Smooth muscle cell (in vitro differentiated cells): Measurements from ENCODE around the gene MAFF. TPM values are rescaled to one million over a fixed set of nuclear protein-coding genes. Genes with fewer than 3 reads are reported as not detected.

Source experiments
- DNase-seq: peaks from one replicate; lab custom pipeline; 2025; ENCODE audit not compliant: unreplicated experiment; lab: John Stamatoyannopoulos, UW
- H2AFZ ChIP-seq: fragments of 200-600 bp; sonication (generic); 2 replicates; pipeline ENCODE4 v1.6.0; 2016; ENCODE audit warnings: antibody characterized with exemption, low read depth, mild to moderate bottlenecking
- H3F3A ChIP-seq: fragments of 200-600 bp; sonication (generic); 2 replicates; pipeline ENCODE4 v1.6.0; 2017; ENCODE audit warnings: antibody characterized with exemption, low read depth
- H3K27ac ChIP-seq: fragments of 200-600 bp; sonication (generic); 2 replicates; pipeline ENCODE4 v1.5.1; 2016; ENCODE audit warnings: low read depth, mild to moderate bottlenecking
- H3K27me3 ChIP-seq: fragments of 200-600 bp; sonication (generic); 2 replicates; pipeline ENCODE4 v1.6.1; 2016; ENCODE audit warnings: low read depth, mild to moderate bottlenecking
- H3K36me3 ChIP-seq: fragments of 200-600 bp; sonication (generic); 2 replicates; pipeline ENCODE4 v1.5.1; 2016; ENCODE audit warnings: low read depth
- H3K4me1 ChIP-seq: fragments of 200-600 bp; sonication (generic); 2 replicates; pipeline ENCODE4 v1.5.1; 2016; ENCODE audit warnings: low read depth
- H3K4me2 ChIP-seq: fragments of 200-600 bp; sonication (generic); 2 replicates; pipeline ENCODE4 v1.6.0; 2016; ENCODE audit warnings: mild to moderate bottlenecking
- H3K4me3 ChIP-seq: fragments of 200-600 bp; sonication (generic); 2 replicates; pipeline ENCODE4 v1.5.1; 2016; ENCODE audit warnings: mild to moderate bottlenecking
- H3K79me2 ChIP-seq: fragments of 200-600 bp; sonication (generic); 2 replicates; pipeline ENCODE4 v1.6.0; 2016; ENCODE audit warnings: low read depth, mild to moderate bottlenecking
- H3K9ac ChIP-seq: fragments of 200-600 bp; sonication (generic); 2 replicates; pipeline ENCODE4 v1.6.0; 2016; ENCODE audit warnings: low read depth
- H3K9me3 ChIP-seq: fragments of 200-600 bp; sonication (generic); replicated peaks from 2 replicates; pipeline ENCODE4 v1.5.1; 2016; ENCODE audit warnings: low read depth
- H4K20me1 ChIP-seq: fragments of 200-600 bp; sonication (generic); 2 replicates; pipeline ENCODE4 v1.6.0; 2016; ENCODE audit warnings: low read depth
- WGBS: methylation state at CpG from one replicate; pipeline ENCODE4 v1.1.7; 2016; ENCODE audit warnings: low lambda C conversion rate; 5-methylcytosine and 5-hydroxymethylcytosine counted together
- polyA plus RNA-seq: library from polyadenylated mRNA; unstranded; fragments of >200 nt; fragmentation: Nextera tagmentation; extraction: Ambion mirVana; gene quantifications from 2 replicates; pipeline ENCODE4 v1.2.1, GENCODE V29; 2016
- total RNA-seq: library from RNA; depleted of rRNA; stranded (reverse); fragments of >200 nt; gene quantifications from 2 replicates; pipeline ENCODE4 v1.2.3, GENCODE V29; 2014
- TF ChIP-seq, protein P1 (sequence below): fragments of 200-600 bp; sonication (generic); IDR thresholded peaks from 2 replicates; pipeline ENCODE4 v1.5.1; 2017; ENCODE audit warnings: borderline replicate concordance, mild to moderate bottlenecking, antibody characterized with exemption; ENCODE audit not compliant: insufficient read depth, poor library complexity, severe bottlenecking

MAFF gene
- total and polyA plus RNA-seq, 2 experiments from 2014 or later = 48.2 to 51.2 TPM

DNA sequence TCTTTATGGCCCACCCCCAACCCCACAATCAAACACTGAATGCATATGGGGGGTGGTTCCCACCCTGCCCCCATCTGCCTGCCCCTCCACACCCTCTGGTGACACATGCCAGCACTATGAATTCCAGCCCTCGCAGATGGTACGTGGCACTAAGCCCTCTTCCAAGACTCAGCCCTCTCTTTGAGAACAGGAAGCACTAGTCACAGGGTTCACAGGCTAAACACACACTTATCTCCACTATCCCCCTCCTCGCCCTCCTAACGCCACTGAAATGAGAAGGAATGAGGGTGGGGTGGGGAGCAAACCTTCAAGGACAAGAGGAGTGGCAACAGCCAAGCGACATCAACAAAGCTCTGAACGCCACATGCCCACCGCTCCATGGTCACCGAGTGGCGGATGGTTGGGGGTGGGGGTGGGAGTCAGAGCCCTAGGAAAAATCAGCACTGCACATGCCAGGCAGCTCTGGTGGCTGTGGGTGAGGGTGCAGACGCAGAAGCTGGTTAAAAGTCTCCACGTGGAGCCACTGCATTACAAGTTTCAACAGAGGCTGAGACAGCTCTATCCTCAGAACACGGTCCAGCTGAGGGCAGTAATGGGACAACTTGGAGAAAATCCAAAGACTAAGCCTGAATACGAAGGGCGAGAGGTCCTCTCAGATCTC is 37.4 kb downstream of the MAFF start:
- H3K79me2 ChIP-seq = no peaks in the 10 kb centered on the region
- H2AFZ ChIP-seq = no peak overlapping the region
- WGBS = 19% methylated on average over 14 of the region's 14 CpGs
- no peaks in the 10 kb centered on the region for H3K27me3 ChIP-seq
- H3F3A ChIP-seq = peaks cover 24% of the 10 kb centered on the region
- H3K36me3 ChIP-seq = no peaks in the 10 kb centered on the region
- peak overlapping the region; percentile 1 for H3K4me3 ChIP-seq
- H3K27ac ChIP-seq = peak overlapping the region; percentile 94
- no peak for DNase-seq
- peak overlapping the region; percentile 64 for H3K4me2 ChIP-seq
- no peaks in the 10 kb centered on the region for H3K9me3 ChIP-seq
- no peaks in the 10 kb centered on the region for H4K20me1 ChIP-seq
- TF ChIP-seq, protein P1, sequence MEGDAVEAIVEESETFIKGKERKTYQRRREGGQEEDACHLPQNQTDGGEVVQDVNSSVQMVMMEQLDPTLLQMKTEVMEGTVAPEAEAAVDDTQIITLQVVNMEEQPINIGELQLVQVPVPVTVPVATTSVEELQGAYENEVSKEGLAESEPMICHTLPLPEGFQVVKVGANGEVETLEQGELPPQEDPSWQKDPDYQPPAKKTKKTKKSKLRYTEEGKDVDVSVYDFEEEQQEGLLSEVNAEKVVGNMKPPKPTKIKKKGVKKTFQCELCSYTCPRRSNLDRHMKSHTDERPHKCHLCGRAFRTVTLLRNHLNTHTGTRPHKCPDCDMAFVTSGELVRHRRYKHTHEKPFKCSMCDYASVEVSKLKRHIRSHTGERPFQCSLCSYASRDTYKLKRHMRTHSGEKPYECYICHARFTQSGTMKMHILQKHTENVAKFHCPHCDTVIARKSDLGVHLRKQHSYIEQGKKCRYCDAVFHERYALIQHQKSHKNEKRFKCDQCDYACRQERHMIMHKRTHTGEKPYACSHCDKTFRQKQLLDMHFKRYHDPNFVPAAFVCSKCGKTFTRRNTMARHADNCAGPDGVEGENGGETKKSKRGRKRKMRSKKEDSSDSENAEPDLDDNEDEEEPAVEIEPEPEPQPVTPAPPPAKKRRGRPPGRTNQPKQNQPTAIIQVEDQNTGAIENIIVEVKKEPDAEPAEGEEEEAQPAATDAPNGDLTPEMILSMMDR = no peak
- peaks cover 29% of the 10 kb centered on the region for H3K4me1 ChIP-seq
- H3K9ac ChIP-seq = peak overlapping the region; percentile 71

DNA sequence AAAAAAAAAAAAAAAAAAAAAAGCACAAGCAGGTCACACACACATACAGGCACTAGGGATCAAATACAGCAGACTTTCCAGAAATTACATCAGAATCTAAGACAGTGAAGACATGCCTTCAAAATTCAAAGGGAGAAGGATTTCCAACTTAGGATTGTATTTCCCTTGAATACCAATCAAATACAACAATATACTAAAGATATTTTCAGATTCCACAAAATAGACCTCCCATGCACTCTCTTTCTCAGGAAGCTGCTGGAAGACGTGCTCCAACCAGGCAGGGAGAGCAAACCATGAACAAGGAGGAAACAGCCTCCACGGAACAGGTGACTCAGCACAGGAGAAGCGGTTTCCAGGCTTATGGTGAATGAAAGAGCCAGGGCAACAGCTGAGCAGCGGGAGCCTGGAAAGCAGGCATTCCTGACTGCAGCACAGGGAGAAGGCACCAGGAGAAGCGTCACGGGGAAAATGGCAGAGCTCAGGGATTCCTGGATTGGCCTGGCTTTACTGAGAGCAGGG is 39.0 kb downstream of the MAFF start:
- peaks cover 24% of the 10 kb centered on the region for H3F3A ChIP-seq
- no peaks in the 10 kb centered on the region for H3K9me3 ChIP-seq
- TF ChIP-seq, protein P1 = no peak
- no peaks in the 10 kb centered on the region for H3K27me3 ChIP-seq
- no peak overlapping the region for H3K4me3 ChIP-seq
- WGBS = 6% methylated on average over 6 of the region's 6 CpGs
- DNase-seq = no peak
- peak overlapping the region; percentile 64 for H3K4me2 ChIP-seq
- no peaks in the 10 kb centered on the region for H3K36me3 ChIP-seq
- H3K79me2 ChIP-seq = no peaks in the 10 kb centered on the region
- H3K27ac ChIP-seq = peak overlapping the region; percentile 94
- peaks cover under 1% of the 10 kb centered on the region for H4K20me1 ChIP-seq
- H2AFZ ChIP-seq = no peak overlapping the region
- H3K9ac ChIP-seq = peak overlapping the region; percentile 71
- H3K4me1 ChIP-seq = peaks cover 29% of the 10 kb centered on the region

DNA sequence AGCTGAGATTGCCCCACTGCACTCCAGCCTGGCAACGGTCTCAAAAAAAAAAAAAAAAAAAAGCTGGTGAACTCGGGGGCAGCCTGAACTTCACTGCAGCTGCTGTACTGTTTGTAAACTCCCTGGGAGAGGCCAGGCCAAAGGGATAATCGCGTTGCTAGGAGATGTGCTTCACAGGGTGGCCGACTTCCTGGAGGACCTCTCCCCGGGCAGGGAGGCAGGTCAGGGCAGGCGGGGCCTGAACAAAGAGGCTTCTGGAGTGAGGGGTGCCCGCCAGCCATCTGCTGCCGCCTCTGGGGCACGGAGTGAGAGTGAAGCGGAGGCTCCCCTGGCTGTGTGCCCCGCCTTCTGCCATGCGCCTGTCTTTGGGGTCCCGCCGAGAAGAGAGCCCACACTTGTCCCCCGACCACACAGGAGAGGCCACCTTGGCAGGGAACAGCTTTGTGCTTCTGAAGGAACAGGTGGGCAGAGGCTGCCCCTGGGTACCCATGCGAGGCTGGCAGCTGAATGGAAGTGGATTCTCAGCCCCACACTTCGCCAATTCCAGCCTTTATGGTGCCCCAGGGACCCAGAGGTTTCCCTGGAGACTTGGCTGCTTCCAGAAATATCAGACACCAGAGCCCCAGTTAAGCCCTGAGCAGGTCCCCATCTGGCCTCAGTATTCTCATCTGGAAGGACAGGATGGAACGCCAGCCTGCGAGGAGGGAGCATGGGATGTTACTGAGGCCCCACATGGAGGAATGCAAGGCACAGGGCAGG is 41.4 kb downstream of the MAFF start:
- TF ChIP-seq, protein P1 = no peak
- WGBS = 72% methylated on average over 20 of the region's 20 CpGs
- Histone ChIP-seq H2AFZ (no peak overlapping the region), H3K4me3 (no peak overlapping the region), H4K20me1 (peaks cover 24% of the 10 kb centered on the region), H3K4me2 (no peak overlapping the region), H3K4me1 (peaks cover 29% of the 10 kb centered on the region), H3K36me3 (no peaks in the 10 kb centered on the region), H3K79me2 (peaks cover 3% of the 10 kb centered on the region), H3K27ac (no peak overlapping the region), H3K9me3 (no peaks in the 10 kb centered on the region), H3K9ac (no peak overlapping the region), H3F3A (peaks cover 20% of the 10 kb centered on the region), H3K27me3 (no peaks in the 10 kb centered on the region)
- DNase-seq = no peak
